ENCODE measurements around the gene MGLL.

DNA sequence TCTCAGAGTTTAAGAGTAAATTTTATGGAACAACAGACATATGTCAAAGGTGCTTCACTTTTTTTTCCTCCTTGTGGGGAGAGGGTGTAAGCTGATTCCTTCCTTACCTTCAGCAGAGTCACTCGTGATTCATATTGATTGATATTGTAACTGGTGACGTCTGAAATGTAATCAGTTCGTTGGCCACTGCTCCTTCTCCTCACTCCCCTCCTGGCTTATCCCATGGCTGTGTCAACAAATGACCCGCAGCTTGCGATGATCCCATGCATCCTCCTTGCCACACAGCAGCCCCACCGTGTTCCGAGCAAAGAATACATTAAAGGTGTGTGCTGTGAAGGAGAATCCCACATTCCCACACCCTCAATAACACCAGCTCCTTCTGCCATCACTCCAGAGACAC is 7.3 kb downstream of the MGLL start:
- TF ChIP-seq CTCF (IDR thresholded peaks at IDR 0.05) (no peak), ZFX (IDR thresholded peaks at IDR 0.05; ENCODE audit: borderline replicate concordance) (no peak)

All from 22Rv1 (cell line).